B cell (primary cell): ENCODE data around the gene SH3RF3.

Experiments used
- CTCF ChIP-seq: fragments of 200-600 bp; IDR thresholded peaks from one replicate; pipeline ENCODE4 v1.8.0; 2022; ENCODE audit warnings: antibody characterized with exemption, mild to moderate bottlenecking
- EZH2 ChIP-seq: IDR thresholded peaks from 2 replicates; pipeline ENCODE4 v1.6.1; 2012; ENCODE audit warnings: borderline replicate concordance, low read depth, mild to moderate bottlenecking, moderate library complexity, low read length; ENCODE audit not compliant: insufficient read depth, poor library complexity, severe bottlenecking

- TF ChIP-seq CTCF (no peak), EZH2 (no peak)
These were observed 2.8 kb downstream of the SH3RF3 start for GRCh38 chr2:109131777-109132176.
